Heart left ventricle (tissue), 13 donors: ENCODE results near the gene PAMR1.

Source experiments
- POLR2A ChIP-seq, 2 donors: fragments of 450-650 bp; IDR thresholded peaks; one replicate each; pipeline ENCODE4 v1.6.1; 2017; ENCODE audit warnings: antibody characterized with exemption in 2 of 2, mild to moderate bottlenecking in 2 of 2, moderate library complexity in 2 of 2
- TF ChIP-seq, protein P1 (sequence below), 12 donors: fragments of 200-600 bp; sonication (generic) in 4 of 12; IDR thresholded peaks; one replicate each; pipeline versions ENCODE4 v1.5.0 to v1.8.0; 2018 to 2022; ENCODE audit warnings: antibody characterized with exemption in 12 of 12, mild to moderate bottlenecking in 5 of 12
- donor health status: ischemic (EF 13 %, LVEDD 7.1; RV severe dilation, severe dysfunction).
- donor health status: DM: no; HTN: yes; CAD: no.
- donor health status: DM: no; HTN: no; CAD: no.
- donor health status: ischemic (EF 25% LVEDD 6.9; RV normal size, moderate dysfunction).
- donor health status: ischemic (EF 25% LVEDD 5.7; RV mildly dilated, moderate dysfunction).
- donor health status: ischemic (EF 35%, LVEDD 5.7; RV mildly dilated, moderate dysfunction).
- donor health status: nonischemic (EF 11% LVEDD 7.7; RV severe dilation, severe dysfunction).
- donor health status: DM: yes; HTN: yes; CAD: no.
- donor health status: PGD.
- donor health status: ischemic (EF 29% LVEDD 5.4; RV normal size, mild dysfunction).
- donor health status: nonischemic (EF 23%, LVEDD 6.1; RV moderate dilation, normal function).

DNA sequence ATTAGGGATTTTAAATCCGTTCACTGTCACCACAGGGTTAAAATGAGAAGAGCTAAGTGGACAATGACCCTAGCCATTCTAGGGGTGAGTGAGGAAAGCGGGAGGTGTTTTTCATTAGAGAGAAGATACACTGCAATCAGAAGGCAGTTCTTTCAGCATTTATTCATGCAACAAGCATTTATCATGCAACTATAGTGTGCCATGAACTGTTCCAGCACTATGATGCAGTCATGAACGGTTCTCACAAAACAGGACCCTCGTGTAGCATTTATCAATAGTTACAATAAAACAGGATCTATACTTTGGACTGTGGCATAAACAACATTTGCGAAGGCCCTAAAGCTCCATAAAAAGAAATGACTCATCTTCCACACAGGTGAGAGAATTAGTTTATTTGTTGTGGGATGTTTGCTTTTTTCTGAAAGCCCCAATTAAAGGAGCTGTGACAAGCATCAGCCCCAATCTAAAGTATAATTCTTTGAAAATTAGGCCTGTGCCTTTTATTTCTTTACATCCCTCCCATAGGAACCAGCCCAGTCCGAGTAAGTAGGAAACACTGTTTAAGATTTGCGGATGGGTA lies 51.5 kb downstream of the PAMR1 start:
- TF ChIP-seq, protein P1, sequence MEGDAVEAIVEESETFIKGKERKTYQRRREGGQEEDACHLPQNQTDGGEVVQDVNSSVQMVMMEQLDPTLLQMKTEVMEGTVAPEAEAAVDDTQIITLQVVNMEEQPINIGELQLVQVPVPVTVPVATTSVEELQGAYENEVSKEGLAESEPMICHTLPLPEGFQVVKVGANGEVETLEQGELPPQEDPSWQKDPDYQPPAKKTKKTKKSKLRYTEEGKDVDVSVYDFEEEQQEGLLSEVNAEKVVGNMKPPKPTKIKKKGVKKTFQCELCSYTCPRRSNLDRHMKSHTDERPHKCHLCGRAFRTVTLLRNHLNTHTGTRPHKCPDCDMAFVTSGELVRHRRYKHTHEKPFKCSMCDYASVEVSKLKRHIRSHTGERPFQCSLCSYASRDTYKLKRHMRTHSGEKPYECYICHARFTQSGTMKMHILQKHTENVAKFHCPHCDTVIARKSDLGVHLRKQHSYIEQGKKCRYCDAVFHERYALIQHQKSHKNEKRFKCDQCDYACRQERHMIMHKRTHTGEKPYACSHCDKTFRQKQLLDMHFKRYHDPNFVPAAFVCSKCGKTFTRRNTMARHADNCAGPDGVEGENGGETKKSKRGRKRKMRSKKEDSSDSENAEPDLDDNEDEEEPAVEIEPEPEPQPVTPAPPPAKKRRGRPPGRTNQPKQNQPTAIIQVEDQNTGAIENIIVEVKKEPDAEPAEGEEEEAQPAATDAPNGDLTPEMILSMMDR (IDR thresholded peaks at IDR 0.05): no peak
- no peak for TF ChIP-seq POLR2A (IDR thresholded peaks at IDR 0.05)
